Subcutaneous adipose tissue (tissue), 4 donors: ENCODE results near the gene ASB2. TPM values are rescaled to one million over a fixed set of nuclear protein-coding genes. Genes with fewer than 3 reads are reported as not detected.

ENCODE experiments used
- total RNA-seq, 4 donors: library from RNA; depleted of rRNA; stranded (reverse); fragments of >200 nt; gene quantifications; one replicate each; pipeline ENCODE4 v1.1.0, GENCODE V29; 2016
- TF ChIP-seq, protein P1 (sequence below): fragments of 450-650 bp; IDR thresholded peaks from one replicate; pipeline ENCODE4 v1.5.1; 2016; ENCODE audit warnings: low read depth, mild to moderate bottlenecking, control low read depth, antibody characterized with exemption, moderate library complexity

The ASB2 gene, protein sequence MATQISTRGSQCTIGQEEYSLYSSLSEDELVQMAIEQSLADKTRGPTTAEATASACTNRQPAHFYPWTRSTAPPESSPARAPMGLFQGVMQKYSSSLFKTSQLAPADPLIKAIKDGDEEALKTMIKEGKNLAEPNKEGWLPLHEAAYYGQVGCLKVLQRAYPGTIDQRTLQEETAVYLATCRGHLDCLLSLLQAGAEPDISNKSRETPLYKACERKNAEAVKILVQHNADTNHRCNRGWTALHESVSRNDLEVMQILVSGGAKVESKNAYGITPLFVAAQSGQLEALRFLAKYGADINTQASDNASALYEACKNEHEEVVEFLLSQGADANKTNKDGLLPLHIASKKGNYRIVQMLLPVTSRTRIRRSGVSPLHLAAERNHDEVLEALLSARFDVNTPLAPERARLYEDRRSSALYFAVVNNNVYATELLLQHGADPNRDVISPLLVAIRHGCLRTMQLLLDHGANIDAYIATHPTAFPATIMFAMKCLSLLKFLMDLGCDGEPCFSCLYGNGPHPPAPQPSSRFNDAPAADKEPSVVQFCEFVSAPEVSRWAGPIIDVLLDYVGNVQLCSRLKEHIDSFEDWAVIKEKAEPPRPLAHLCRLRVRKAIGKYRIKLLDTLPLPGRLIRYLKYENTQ
- under 1 TPM in 1 of 4 donors, not detected in 3; 0.34 TPM for total RNA-seq

DNA sequence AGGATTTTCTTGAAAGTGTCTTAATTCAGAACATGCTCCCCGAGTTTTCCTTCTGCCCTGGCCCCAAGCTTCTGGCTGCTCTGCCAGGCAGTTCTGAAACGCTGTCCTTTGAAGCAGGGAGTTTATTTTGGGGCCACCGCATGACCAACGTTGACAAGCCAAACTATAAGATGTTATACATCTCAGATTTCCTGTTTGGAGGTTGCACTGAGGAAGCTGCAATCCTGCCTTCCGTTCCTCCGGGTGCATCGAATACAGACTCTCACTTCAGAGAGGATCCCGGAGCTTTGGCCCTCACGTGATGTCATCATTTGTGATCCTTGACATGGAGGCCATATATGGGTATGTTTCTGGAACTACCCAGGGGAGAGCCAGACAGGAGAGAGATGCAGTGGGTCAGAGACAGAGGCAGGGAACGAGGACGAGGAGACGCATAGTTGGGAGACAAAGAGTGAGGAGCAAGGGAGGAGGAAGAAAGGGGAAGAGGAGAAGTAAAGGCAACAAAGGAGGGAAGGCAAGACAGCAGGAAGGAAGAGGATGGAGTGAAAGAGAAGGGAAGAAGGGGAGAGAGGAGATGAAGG is at the start of gene ASB2:
ASB2 (minus strand) TSS at position 94 of the 581 bp plus-strand sequence. CDS start 12,031 bp downstream, outside the sequence.
- TF ChIP-seq, protein P1, sequence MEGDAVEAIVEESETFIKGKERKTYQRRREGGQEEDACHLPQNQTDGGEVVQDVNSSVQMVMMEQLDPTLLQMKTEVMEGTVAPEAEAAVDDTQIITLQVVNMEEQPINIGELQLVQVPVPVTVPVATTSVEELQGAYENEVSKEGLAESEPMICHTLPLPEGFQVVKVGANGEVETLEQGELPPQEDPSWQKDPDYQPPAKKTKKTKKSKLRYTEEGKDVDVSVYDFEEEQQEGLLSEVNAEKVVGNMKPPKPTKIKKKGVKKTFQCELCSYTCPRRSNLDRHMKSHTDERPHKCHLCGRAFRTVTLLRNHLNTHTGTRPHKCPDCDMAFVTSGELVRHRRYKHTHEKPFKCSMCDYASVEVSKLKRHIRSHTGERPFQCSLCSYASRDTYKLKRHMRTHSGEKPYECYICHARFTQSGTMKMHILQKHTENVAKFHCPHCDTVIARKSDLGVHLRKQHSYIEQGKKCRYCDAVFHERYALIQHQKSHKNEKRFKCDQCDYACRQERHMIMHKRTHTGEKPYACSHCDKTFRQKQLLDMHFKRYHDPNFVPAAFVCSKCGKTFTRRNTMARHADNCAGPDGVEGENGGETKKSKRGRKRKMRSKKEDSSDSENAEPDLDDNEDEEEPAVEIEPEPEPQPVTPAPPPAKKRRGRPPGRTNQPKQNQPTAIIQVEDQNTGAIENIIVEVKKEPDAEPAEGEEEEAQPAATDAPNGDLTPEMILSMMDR: no peak

DNA sequence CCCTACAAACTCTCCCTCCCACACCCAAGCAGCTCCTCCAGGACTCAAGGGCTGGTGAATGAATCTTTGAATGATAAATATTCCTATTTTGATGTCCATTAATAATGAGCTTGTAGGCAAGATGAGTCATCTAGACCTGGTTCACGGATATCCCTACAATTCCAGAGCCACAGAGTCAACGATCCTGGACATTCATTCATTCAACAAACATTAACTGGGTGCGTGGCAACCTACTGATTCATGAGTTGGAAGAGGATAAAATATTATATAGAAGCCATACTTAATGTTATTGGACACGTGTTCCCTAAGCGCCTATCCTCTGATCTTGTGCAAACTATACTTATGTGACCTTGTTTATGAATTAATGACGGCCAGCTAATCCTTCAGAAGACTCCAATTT is 49.4 kb upstream of the ASB2 start:
- TF ChIP-seq, protein P1: no peak

DNA sequence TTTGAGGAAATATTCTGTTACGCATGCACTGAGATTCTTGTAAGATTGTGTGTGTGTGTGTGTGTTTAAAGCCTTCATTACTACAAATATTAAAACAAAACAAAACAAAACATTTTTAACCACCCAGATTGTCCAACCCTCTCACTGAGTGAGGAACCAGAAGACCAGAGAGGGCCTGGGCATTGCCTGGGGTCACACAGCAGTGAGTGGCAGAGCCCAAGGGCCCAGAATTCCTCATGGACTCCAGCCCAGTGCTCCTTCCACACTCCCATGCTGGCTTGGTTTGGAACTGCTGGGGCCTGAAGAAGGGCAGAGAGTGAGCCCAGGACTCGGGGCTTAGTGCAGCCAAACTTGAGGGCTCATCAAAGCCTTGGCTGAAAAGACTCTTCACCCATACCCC is 48.2 kb upstream of the ASB2 start:
- TF ChIP-seq, protein P1: no peak

DNA sequence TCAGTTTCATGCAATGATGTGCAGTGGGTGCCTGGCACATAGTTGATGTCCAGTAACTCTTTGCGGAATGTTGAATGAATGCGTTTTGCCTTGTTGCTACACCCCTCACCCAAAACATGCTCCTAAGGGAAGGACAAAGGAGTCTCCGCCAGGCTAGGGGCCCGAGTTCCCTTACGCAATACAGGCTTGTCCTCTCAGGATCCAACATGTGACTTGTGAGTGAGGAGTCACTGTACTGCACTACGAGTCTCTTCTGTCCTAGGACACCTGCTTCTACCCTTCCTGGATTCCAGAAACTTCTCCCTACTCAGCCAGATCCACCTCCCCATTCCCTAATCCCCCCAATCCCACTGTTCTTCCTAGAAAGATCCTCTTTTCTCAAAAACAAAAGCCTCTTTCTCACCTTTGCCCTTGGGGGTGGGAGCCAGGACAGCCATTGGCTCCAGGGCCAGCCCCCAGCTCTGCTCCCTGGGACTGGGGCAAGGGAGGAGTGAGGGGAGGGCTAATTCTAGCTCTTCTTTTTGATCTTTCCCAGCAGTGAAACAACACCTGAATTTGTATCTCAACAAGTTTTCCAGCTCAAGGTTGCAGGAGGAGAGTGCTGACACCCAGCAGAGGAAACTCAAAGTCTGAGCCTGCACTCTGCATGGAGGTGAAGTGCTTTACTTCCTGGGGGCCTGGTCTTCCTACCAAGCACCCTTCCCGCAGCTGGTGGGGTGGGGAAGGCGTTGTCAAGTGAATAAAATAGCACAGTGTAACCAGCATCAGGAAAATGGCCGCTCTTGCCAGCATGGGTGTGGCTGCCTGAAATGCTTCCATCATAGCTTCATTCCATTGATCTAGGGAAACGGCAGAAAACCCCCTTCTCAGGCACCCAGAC is 46.4 kb upstream of the ASB2 start:
- TF ChIP-seq, protein P1: no peak

DNA sequence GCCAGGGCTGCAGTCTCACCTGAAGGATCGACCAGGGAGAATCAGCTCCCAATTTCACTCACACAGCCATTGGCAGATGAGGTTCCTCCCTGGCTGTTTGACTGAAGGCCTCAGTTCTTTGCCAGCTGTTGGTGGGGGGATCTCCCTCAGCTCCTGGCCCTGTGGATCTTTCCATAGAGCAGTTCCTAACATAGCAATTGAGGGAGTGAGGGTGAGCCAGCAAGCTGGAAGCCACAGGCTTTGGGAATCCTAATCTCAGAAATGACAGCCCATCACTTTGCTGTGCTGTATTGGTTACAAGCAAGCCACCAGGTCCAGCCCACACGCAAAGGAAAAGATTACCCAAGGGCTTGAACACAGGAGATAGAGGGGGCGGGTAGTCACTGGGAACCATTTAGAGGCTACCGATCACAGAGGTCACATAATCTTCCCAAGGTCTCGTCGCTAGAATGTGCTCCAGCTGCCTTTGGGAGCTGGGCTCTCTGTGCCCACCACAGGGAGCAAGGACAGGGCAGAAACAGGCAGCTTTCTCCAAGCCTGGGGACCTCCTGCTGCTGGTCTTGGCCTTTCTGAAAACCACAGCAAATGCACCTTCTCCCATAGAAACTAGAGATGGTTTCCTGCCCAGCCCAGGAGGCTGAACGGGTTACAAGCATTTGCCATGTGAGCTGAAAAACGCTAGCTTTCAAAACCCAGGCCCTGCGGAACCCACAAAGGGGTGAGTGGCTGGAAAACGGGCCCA is 45.2 kb upstream of the ASB2 start:
- TF ChIP-seq, protein P1: no peak

DNA sequence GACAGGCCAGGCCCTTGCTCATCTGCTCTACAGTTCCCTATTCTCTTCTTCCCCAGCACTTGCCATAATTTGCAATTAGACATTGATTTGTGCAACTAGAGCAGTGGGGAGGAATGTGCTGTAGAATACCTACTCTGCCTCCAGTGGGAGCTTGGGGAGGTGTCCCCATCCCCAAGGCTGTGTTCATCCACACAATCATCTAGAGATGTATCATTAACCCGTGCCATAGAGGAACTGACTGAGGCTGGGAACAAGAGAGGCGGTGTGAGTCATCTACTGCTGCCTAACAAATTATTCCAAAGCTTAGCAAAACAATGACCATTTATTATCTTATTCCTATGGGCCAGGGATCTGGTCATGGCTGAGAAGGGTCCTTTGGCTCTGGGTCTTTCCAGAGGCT is 44.6 kb upstream of the ASB2 start:
- TF ChIP-seq, protein P1: no peak
